OCI-M1 (cell line): ENCODE results near the gene TPPP.
"Not testable (repeated sequence)": the region's sequence is repeated elsewhere in the genome, so short reads cannot be mapped to it uniquely, and the experiment has no call there.

Experiments
- DNase-seq: peaks from one replicate; lab custom pipeline; 2025; lab: John Stamatoyannopoulos, UW

TPPP gene

DNA sequence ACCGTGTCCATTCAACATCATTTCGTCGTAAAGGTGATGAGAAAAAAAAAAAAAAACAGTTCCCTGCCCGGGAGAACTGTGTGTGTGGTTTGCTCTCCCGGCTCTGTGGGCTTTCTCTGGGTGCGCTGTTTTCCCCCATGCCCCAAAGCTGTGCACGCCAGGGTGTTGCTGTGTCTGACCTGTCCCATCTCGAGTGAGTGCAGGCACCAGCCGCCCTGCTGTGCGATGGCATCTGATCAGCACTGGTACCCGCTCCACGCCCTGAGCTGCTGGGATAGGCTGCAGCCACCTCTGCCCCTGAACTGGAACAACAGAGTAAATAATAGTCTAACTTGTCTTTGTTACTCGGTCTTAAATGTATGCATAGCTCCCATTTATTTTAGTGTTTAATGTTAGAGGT, 47.7 kb downstream of the TPPP start:
- no peak for DNase-seq

DNA sequence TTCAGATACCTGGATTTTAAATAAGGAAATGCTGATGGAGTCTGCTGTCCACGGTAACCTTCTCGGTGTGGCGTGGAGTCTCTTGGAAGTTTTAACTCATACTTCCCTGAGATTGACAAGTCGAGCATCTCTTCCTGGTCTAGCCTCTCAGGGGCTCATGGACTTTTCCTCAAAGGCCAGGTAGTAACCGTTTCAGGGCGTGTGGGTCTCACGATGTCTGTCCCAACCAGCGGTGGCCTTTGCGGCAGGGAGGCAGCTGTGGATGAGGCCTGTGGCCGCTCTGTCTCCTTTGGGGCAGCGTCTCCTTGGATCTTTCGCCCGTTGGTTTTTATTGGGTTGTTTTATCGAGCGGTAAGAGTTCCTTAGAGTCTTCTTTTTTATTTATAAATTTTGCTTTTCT, 48.2 kb downstream of the TPPP start:
- no peak for DNase-seq

- DNase-seq = no peak
These were observed 48.6 kb downstream of the TPPP start for GRCh38 chr5:644509-644908.

GRCh38 chr5:643811-644271, 49.3 kb downstream of the TPPP start:
- no peak for DNase-seq

- no peak for DNase-seq
These were observed 49.8 kb downstream of the TPPP start for GRCh38 chr5:643351-643801.

- no peak for DNase-seq
These were observed 50.7 kb downstream of the TPPP start for GRCh38 chr5:642481-642880.

DNA sequence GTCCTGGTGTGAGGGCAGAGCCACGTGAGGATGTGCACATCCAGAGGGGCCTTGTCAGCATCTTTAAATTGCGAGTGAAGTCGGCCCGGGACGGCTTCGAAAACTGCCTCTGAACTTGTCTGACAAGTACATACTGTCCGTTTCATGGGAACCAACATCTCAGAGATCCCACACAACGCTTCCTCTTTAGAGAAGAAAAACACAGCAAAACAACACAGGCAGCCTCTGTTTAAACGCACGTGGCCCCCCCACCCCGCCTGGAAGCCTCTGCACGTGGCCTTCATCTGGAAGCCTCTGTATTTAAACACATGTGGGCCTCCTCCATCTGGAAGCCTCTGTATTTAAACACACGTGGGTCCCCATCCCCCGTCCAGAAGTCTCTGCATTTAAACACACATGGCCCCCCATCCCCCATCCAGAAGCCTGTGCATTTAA, 51.8 kb downstream of the TPPP start:
- DNase-seq = no peak

DNA sequence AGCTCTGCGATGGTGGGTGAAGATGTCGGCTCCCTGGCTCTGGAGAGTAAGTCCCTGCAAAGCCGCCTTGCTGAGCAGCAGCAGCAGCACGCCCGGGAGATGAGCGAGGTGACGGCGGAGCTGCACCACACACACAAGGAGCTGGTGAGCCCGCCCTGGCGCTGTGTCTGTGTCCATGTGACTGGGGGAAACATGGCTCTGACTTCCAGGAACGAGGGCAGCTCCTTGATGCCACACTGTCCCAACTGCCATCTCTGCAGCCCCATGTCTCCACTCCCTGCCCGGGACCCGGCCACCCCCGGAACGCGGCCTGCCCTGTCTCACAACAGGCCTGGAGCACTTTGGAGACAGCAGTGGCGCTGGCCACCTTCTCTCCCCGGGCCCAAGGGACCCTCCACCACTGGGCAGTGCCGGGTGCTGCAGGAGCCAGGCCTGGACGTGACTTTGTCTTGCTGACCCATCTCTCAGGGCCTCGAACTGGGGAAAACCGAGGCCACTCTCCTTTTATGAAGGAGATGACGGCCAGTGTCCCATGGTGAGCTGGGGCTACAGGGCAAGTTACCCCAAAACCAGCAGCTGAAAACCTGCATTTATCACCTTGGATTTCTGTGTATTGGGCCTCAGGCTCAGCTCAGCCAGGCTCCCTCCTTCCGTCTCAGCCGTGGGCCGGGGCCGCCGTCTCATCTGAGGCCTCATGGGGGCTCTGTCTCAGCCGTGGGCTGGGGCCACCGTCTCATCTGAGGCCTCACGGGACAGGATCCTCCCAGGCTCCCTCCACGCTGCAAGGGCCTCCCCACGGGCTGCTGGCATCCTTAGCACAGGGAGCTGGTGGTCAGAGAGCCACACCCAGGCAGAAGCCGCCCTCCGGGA, 52.5 kb downstream of the TPPP start:
- no peak for DNase-seq

- no peak for DNase-seq
These were observed 53.5 kb downstream of the TPPP start for GRCh38 chr5:639584-640213.

GRCh38 chr5:639253-639530, 54.0 kb downstream of the TPPP start:
- no peak for DNase-seq

DNA sequence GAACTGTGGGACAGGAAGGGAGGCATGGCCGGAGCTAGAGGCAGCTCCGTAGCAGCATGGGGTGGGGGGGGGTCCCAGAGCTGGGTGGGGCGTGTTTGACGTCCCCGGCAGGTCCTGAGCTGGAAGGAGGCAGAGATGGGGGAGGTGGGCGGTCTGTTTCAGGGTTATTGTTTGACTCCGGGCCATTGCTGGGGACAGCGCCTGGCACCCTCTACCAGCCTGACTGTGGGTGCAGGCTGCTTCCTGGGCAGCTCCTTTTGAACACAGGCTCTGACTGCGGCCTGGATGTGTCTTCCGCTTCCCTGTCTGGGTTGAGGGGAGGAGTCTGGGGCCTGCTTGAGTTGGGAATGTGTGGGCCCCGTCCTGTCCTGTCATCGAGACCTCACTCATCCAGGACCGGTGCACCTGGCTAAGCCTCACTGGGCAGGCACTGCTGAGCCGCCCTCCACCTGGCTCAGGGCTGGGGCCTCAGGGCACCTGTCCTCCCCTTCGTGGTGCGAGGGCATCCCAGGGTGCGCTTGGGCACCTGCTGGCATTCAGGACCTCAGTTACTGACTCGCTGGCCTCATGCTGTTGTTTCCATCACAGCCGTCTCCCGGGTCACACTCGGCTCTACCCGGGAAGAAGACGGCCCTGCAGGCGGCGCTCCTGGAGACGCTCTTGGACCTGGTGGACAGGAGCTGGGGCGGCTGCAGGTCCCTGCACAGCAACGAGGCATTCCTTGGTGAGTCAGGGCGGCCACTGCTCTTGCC, 54.5 kb downstream of the TPPP start:
- DNase-seq = no peak

DNA sequence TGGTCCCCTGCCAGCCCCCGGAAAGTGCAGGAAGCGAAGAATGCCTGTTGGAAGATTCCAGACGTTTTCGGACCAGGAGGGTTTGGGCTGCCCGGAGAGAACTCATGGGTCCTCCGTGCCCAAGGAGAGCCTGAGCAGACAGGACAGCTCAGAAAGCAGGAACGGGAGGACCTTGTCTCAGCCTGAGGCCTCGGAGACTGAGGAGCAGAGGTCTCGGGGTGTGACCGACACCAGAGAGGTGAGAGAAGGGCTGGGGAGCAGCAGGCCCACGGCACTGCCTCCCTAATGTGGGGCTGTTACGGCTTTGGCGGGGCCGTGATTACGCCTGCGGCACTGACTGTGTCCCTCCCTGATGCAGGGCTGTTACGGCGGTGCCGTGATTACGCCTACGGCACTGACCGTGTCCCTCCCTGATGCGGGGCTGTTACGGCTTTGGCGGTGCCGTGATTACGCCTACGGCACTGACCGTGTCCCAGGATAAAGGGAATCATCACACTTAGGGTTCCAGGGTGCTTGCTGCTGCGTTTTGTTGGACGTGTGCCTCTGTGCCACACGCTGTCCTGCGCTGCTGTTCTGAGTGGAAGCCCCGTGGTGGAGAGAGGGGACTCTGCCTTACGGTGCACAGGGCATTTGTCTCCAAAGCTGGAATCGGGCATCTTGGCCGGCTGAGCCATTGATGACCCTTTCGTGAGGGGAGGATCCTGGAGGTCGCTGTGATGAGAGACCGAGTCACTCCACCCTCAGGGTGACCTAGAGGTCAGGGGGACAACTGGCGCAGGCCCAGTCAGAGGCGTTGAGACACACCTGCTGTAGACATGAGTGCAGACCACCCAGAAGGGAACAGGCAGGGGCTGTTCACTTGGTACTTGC, 55.3 kb downstream of the TPPP start:
- DNase-seq = no peak

DNA sequence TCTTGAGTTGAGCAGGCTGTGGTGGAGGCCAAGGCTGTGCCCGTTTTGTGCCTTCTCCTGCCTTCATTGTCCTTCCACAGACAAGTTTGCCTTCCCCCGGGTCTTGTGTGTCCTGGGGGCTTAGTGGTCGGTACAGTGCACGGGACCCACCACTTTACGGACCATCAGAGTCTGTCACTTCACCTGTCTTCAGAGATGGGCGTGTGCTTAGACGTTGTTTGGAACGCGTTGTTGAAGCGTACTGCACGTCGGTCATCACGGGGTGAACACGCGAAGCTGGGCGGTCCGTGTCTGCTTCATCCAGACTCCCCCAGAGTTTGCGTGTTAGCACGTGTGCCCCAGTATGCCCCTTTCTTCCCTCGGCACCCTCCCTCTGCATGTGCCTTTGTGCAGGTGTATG, 56.2 kb downstream of the TPPP start:
- no peak for DNase-seq

- no peak for DNase-seq
These were observed 57.7 kb downstream of the TPPP start for GRCh38 chr5:635306-636055.

DNA sequence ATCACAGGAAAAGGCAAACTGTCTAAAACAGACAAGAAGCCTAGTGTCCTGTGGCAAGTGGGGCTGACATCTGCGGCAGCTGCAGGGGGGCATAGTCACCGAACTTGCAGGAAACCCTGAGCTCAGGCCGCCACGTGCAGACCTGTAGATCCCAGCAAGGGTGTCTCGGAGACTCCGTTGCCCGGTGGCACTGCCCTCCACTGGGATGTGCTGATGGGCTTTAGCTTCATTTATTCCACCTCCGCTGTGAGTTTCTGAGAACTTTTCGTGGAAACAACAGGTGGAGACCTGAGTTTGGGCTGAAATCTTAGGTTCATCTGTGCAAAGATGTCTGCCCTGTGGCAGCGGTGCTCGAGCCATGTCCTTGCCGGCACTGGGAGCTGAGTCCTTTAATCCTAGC, 59.0 kb downstream of the TPPP start:
- no peak for DNase-seq

GRCh38 chr5:633501-633955, 59.6 kb downstream of the TPPP start:
- DNase-seq = no peak

DNA sequence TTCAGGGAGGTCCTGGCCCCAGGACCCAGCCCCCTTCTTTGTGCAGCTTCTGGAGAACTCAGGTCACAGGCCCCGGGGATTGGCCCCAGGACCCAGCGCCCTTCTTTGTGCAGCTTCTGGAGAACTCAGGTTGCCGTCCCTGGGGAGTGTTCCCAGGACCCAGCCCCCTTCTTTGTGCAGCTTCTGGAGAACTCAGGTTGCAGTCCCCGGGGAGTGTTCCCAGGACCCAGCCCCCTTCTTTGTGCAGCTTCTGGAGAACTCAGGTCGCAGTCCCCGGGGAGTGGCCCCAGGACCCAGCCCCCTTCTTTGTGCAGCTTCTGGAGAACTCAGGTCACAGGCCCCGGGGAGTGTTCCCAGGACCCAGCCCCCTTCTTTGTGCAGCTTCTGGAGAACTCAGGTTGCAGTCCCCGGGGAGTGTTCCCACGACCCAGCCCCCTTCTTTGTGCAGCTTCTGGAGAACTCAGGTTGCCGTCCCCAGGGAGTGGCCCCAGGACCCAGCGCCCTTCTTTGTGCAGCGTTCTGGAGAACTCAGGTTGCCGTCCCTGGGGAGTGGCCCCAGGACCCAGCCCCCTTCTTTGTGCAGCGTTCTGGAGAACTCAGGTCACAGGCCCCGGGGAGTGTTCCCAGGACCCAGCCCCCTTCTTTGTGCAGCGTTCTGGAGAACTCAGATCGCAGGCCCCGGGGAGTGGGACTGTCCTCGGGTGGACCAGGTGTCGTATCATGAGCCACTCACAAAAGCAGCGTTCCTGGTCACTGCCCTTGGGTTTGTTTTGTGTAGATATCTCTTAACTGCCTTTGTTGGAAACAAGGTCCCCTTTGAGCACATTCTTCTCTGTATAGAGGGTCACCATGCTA, 64.6 kb downstream of the TPPP start:
- DNase-seq = not testable (repeated sequence)

DNA sequence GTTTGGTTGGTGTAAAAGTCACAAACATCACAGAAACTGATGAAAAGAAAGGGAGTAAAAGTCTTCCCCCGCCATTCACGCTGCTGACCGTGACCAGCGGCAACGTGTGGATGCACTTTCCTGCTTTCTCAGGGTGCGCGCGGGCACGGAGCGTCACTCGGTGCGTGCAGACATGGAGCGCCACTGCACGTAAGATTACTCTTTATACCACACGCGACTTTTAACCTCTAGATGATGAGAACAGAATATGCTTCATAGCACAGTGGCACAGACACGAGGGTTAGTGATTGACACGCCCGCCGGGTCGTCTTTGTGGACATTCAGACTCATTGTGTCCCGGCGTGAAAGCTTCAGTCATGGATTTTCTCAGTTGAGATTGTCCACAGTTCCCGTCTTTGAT, 65.3 kb downstream of the TPPP start:
- DNase-seq = no peak

- peak; percentile 17 for DNase-seq
These were observed 66.3 kb downstream of the TPPP start for GRCh38 chr5:626850-627249.

GRCh38 chr5:625516-625915, 67.6 kb downstream of the TPPP start:
- DNase-seq = no peak
